ENCODE results near the gene ADGRF4.

DNA sequence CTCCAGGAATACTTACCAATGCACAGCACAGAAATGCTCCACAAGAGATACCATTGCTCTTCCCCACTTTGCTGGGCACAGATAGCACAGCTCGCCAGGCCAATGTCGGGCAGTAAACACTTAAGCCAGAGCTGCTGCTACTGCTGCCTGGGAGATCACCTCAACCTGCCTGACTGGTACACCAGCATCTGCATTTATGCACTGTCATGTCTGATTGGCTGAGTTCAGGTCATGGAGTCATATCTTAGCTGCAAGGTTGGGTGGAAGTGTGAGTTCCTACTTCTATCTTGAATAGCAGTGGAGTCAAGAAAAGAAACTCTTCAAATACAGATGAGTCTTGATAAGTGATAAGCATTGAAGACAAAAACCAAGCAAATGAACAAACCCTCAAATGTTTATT, 10.9 kb upstream of the ADGRF4 start:
- TF ChIP-seq, protein P1, sequence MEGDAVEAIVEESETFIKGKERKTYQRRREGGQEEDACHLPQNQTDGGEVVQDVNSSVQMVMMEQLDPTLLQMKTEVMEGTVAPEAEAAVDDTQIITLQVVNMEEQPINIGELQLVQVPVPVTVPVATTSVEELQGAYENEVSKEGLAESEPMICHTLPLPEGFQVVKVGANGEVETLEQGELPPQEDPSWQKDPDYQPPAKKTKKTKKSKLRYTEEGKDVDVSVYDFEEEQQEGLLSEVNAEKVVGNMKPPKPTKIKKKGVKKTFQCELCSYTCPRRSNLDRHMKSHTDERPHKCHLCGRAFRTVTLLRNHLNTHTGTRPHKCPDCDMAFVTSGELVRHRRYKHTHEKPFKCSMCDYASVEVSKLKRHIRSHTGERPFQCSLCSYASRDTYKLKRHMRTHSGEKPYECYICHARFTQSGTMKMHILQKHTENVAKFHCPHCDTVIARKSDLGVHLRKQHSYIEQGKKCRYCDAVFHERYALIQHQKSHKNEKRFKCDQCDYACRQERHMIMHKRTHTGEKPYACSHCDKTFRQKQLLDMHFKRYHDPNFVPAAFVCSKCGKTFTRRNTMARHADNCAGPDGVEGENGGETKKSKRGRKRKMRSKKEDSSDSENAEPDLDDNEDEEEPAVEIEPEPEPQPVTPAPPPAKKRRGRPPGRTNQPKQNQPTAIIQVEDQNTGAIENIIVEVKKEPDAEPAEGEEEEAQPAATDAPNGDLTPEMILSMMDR (IDR thresholded peaks at IDR 0.05; ENCODE audit: extremely low read depth in 1 of 2, insufficient read depth in 1 of 2, low read depth in 1 of 2, low read length in 2 of 2) = no peak
- TF ChIP-seq MYC (IDR thresholded peaks at IDR 0.05; ENCODE audit: low read depth, low read length) (no peak), FOS (IDR thresholded peaks at IDR 0.05; ENCODE audit: borderline replicate concordance, insufficient read depth, low read length) (no peak), POLR2A (IDR thresholded peaks at IDR 0.05; ENCODE audit: low read depth, low read length) (no peak), EZH2 (IDR thresholded peaks at IDR 0.05; ENCODE audit: borderline replicate concordance, low read depth, low read length, severe bottlenecking) (no peak), GATA2 (IDR thresholded peaks at IDR 0.05; ENCODE audit: insufficient read depth, insufficient read length, low read depth, low read length) (no peak), POLR2AphosphoS5 (IDR thresholded peaks at IDR 0.05; ENCODE audit: insufficient read depth, low read depth, low read length) (no peak)
- TF ChIP-seq, protein P2, sequence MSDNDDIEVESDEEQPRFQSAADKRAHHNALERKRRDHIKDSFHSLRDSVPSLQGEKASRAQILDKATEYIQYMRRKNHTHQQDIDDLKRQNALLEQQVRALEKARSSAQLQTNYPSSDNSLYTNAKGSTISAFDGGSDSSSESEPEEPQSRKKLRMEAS (IDR thresholded peaks at IDR 0.05; ENCODE audit: insufficient read depth, insufficient read length) = no peak

All from endothelial cell of umbilical vein (primary cell).